GM23338 (cell line): ENCODE measurements around the gene FAM168A. TPM values are rescaled to one million over a fixed set of nuclear protein-coding genes. Genes with fewer than 3 reads are reported as not detected.

Experiments
- ATAC-seq: fragments of 200-7000 bp; cut with Tn5 transposase; 3 replicates; pipeline ENCODE4 v1.9.1; 2020
- DNase-seq: peaks from one replicate; pipeline ENCODE4 v3.0.0-alpha.2; 2015; ENCODE audit warnings: low spot score
- H2AFZ ChIP-seq: fragments of 200-600 bp; sonication (generic); 2 replicates; pipeline ENCODE4 v1.8.0; 2016; ENCODE audit warnings: antibody characterized with exemption, mild to moderate bottlenecking, moderate library complexity
- H3F3A ChIP-seq: fragments of 200-600 bp; sonication (generic); replicated peaks from 2 replicates; pipeline ENCODE4 v1.8.0; 2017; ENCODE audit warnings: antibody characterized with exemption, mixed run types, low read depth
- H3K27ac ChIP-seq: fragments of 200-600 bp; sonication (generic); 2 replicates; pipeline ENCODE4 v1.6.1; 2016; ENCODE audit warnings: low read depth
- H3K27me3 ChIP-seq: fragments of 200-600 bp; sonication (generic); 2 replicates; pipeline ENCODE4 v1.8.0; 2016; ENCODE audit warnings: mild to moderate bottlenecking, mixed run types, moderate library complexity; ENCODE audit not compliant: insufficient read depth
- H3K36me3 ChIP-seq: fragments of 200-600 bp; sonication (generic); 2 replicates; pipeline ENCODE4 v1.8.0; 2016; ENCODE audit warnings: mild to moderate bottlenecking; ENCODE audit not compliant: insufficient read depth
- H3K4me1 ChIP-seq: fragments of 200-600 bp; sonication (generic); 2 replicates; pipeline ENCODE4 v1.8.0; 2016; ENCODE audit warnings: mild to moderate bottlenecking, moderate library complexity; ENCODE audit not compliant: insufficient read depth
- H3K4me2 ChIP-seq: fragments of 200-600 bp; sonication (generic); 2 replicates; pipeline ENCODE4 v1.7.1; 2017; ENCODE audit warnings: mixed run types
- H3K4me3 ChIP-seq: fragments of 200-600 bp; sonication (generic); 2 replicates; pipeline ENCODE4 v1.6.1; 2016; ENCODE audit warnings: mixed run types
- H3K79me2 ChIP-seq: fragments of 200-600 bp; sonication (generic); replicated peaks from 2 replicates; pipeline ENCODE4 v1.8.0; 2017; ENCODE audit warnings: mild to moderate bottlenecking; ENCODE audit not compliant: insufficient read depth
- H3K9me2 ChIP-seq: fragments of 200-600 bp; sonication (generic); 2 replicates; pipeline ENCODE4 v1.8.0; 2017; ENCODE audit not compliant: insufficient read depth
- H4K20me1 ChIP-seq: fragments of 200-600 bp; sonication (generic); replicated peaks from 2 replicates; pipeline ENCODE4 v1.8.0; 2017; ENCODE audit warnings: mild to moderate bottlenecking; ENCODE audit not compliant: insufficient read depth
- H3K27ac Mint-ChIP-seq: 2 replicates; pipeline ENCODE4 v1.8.0; 2020; ENCODE audit warnings: inconsistent platforms, mild to moderate bottlenecking, moderate library complexity, mixed read lengths
- H3K27me3 Mint-ChIP-seq: 3 replicates; pipeline ENCODE4 v1.8.0; 2022; ENCODE audit warnings: low read depth, mild to moderate bottlenecking, moderate library complexity, mixed read lengths, inconsistent platforms; ENCODE audit not compliant: insufficient read depth, poor library complexity
- H3K36me3 Mint-ChIP-seq: 3 replicates; pipeline ENCODE4 v1.8.0; 2021; ENCODE audit warnings: low read depth, mild to moderate bottlenecking, inconsistent platforms, moderate library complexity, mixed read lengths
- H3K4me1 Mint-ChIP-seq: 3 replicates; pipeline ENCODE4 v1.8.0; 2020; ENCODE audit warnings: mild to moderate bottlenecking, inconsistent platforms, mixed read lengths
- H3K4me3 Mint-ChIP-seq: 3 replicates; pipeline ENCODE4 v1.8.0; 2021; ENCODE audit warnings: moderate library complexity, mild to moderate bottlenecking, inconsistent platforms, mixed read lengths
- H3K9me3 Mint-ChIP-seq: 3 replicates; pipeline ENCODE4 v1.8.0; 2020; ENCODE audit warnings: moderate library complexity, mild to moderate bottlenecking, inconsistent platforms, mixed read lengths
- CREB1 ChIP-seq: fragments of 250-450 bp; sonication (Bioruptor Pico); IDR thresholded peaks from 2 replicates; pipeline ENCODE4 v1.5.0; 2020; ENCODE audit warnings: low read depth, mild to moderate bottlenecking, moderate library complexity
- CTCF ChIP-seq, 2 experiments: fragments of 200-600 bp in 1 of 2; sonication (generic) in 1 of 2; conservative IDR thresholded peaks; 2 replicates each; pipeline versions ENCODE4 v1.5.1 to v1.6.1; 2016 to 2017; ENCODE audit warnings: antibody characterized with exemption in 2 of 2, low read depth in 2 of 2, mild to moderate bottlenecking in 2 of 2, moderate library complexity in 1 of 2
- ETS1 ChIP-seq: IDR thresholded peaks from 2 replicates; pipeline ENCODE4 v1.6.1; 2016; ENCODE audit warnings: antibody characterized with exemption
- EZH2 ChIP-seq: fragments of 200-600 bp; sonication (generic); IDR thresholded peaks from one replicate; pipeline ENCODE4 v1.8.0; 2017; ENCODE audit warnings: antibody characterized with exemption, mild to moderate bottlenecking, low read depth; ENCODE audit not compliant: unreplicated experiment
- EZH2phosphoT487 ChIP-seq: fragments of 200-600 bp; sonication (generic); IDR thresholded peaks from one replicate; pipeline ENCODE4 v1.8.1; 2018; ENCODE audit warnings: antibody characterized with exemption; ENCODE audit not compliant: unreplicated experiment
- JUNB ChIP-seq: IDR thresholded peaks from one replicate; pipeline ENCODE4 v1.6.1; 2016; ENCODE audit warnings: antibody characterized with exemption; ENCODE audit not compliant: unreplicated experiment
- NANOG ChIP-seq: IDR thresholded peaks from 2 replicates; pipeline ENCODE4 v1.6.1; 2016; ENCODE audit warnings: antibody characterized with exemption, borderline replicate concordance
- REST ChIP-seq: IDR thresholded peaks from one replicate; pipeline ENCODE4 v1.6.1; 2018; ENCODE audit warnings: antibody characterized with exemption; ENCODE audit not compliant: unreplicated experiment
- STAT1 ChIP-seq: IDR thresholded peaks from one replicate; pipeline ENCODE4 v1.6.1; 2016; ENCODE audit warnings: antibody characterized with exemption; ENCODE audit not compliant: unreplicated experiment
- ZNF462 ChIP-seq: fragments of 250-450 bp; sonication (Bioruptor Pico); IDR thresholded peaks from 2 replicates; pipeline ENCODE4 v1.5.0; 2020; ENCODE audit warnings: mild to moderate bottlenecking, moderate library complexity
- polyA plus RNA-seq: library from polyadenylated mRNA; unstranded; fragments of >200 nt; fragmentation: Nextera tagmentation; extraction: Ambion mirVana; gene quantifications from 2 replicates; pipeline ENCODE4 v1.2.1, GENCODE V29; 2016
- total RNA-seq: library from RNA; depleted of rRNA; stranded (reverse); fragments of >200 nt; shearing (Covaris generic); gene quantifications from 2 replicates; pipeline ENCODE4 v1.2.3, GENCODE V29; 2014

FAM168A gene
- total and polyA plus RNA-seq, 2 experiments from 2014 or later = 8.0 to 20.3 TPM

- H3K36me3 ChIP-seq = no peaks in the 10 kb centered on the region
- no peak for ATAC-seq
- Mint-ChIP-seq H3K9me3 (peaks cover 21% of the 10 kb centered on the region), H3K27ac (no peak overlapping the region), H3K4me1 (peaks cover 55% of the 10 kb centered on the region), H3K4me3 (no peak overlapping the region), H3K36me3 (peaks cover 26% of the 10 kb centered on the region), H3K27me3 (peaks cover 3% of the 10 kb centered on the region)
- no peaks in the 10 kb centered on the region for H4K20me1 ChIP-seq
- no peak for DNase-seq
- H3K4me1 ChIP-seq = peaks cover 54% of the 10 kb centered on the region
- H3K4me3 ChIP-seq = no peak overlapping the region
- H3K27me3 ChIP-seq = no peaks in the 10 kb centered on the region
- peaks cover 49% of the 10 kb centered on the region for H3K79me2 ChIP-seq
- no peak overlapping the region for H3K27ac ChIP-seq
- no peaks in the 10 kb centered on the region for H3K9me2 ChIP-seq
- no peak overlapping the region for H2AFZ ChIP-seq
- no peak overlapping the region for H3K4me2 ChIP-seq
- TF ChIP-seq ETS1 (no peak), EZH2phosphoT487 (no peak), CTCF (conservative IDR thresholded peaks at IDR 0.05; ENCODE audit: low read depth in 2 of 2) (no peak), JUNB (no peak), NANOG (no peak), STAT1 (no peak), EZH2 (no peak), ZNF462 (CRISPR knock-in tag) (no peak), CREB1 (no peak), REST (no peak)
- H3F3A ChIP-seq = no peaks in the 10 kb centered on the region; the same call in 1 of the 2 replicates
These were observed 72.3 kb downstream of the FAM168A start for GRCh38 chr11:73525611-73526010.
